PC-9 (cell line): ENCODE results near the gene SLC4A1.

ENCODE experiments used
- CTCF ChIP-seq: fragments of 200-600 bp; sonication (generic); conservative IDR thresholded peaks from 2 replicates; pipeline ENCODE4 v1.6.1; 2017; ENCODE audit warnings: mixed run types, antibody characterized with exemption, mild to moderate bottlenecking, moderate library complexity
- EZH2 ChIP-seq: fragments of 200-600 bp; sonication (generic); IDR thresholded peaks from 2 replicates; pipeline ENCODE4 v1.8.0; 2017; ENCODE audit warnings: antibody characterized with exemption, low read depth

GRCh38 chr17:44198721-44199552 is 69.0 kb downstream of the SLC4A1 start:
- no peak; the same call in 1 of the 2 replicates for TF ChIP-seq CTCF
- TF ChIP-seq EZH2 = no peak
